GM15510 (cell line): Measurements from ENCODE around the gene LTBP4.

Experiments
- POLR2A ChIP-seq: IDR thresholded peaks from 3 replicates; pipeline ENCODE4 v1.6.1; 2011; ENCODE audit warnings: borderline replicate concordance; ENCODE audit not compliant: insufficient read length; ENCODE audit errors: extremely low read depth

LTBP4 gene

GRCh38 chr19:40621966-40622772 is 21.0 kb downstream of the LTBP4 start:
- no peak for TF ChIP-seq POLR2A

- TF ChIP-seq POLR2A: no peak
Observed at GRCh38 chr19:40622773-40623075, 21.6 kb downstream of the LTBP4 start.

GRCh38 chr19:40623403-40624251 is 22.5 kb downstream of the LTBP4 start:
- no peak for TF ChIP-seq POLR2A

- TF ChIP-seq POLR2A: no peak
Observed at GRCh38 chr19:40625406-40626120, 24.4 kb downstream of the LTBP4 start.

GRCh38 chr19:40626918-40627317 is 25.7 kb downstream of the LTBP4 start:
- no peak for TF ChIP-seq POLR2A

GRCh38 chr19:40627486-40628279 is 26.5 kb downstream of the LTBP4 start:
- TF ChIP-seq POLR2A: no peak

- TF ChIP-seq POLR2A: no peak
Observed at GRCh38 chr19:40629346-40629745, 28.2 kb downstream of the LTBP4 start.

- TF ChIP-seq POLR2A: no peak
Observed at GRCh38 chr19:40630571-40631160, 29.5 kb downstream of the LTBP4 start.

- no peak for TF ChIP-seq POLR2A
Observed at GRCh38 chr19:40632311-40633036, 31.3 kb downstream of the LTBP4 start.

- no peak for TF ChIP-seq POLR2A
Observed at GRCh38 chr19:40633207-40633606, 32.0 kb downstream of the LTBP4 start.

GRCh38 chr19:40638327-40638726 is 37.2 kb downstream of the LTBP4 start:
- no peak for TF ChIP-seq POLR2A

GRCh38 chr19:40639638-40639982 is 38.4 kb downstream of the LTBP4 start:
- no peak for TF ChIP-seq POLR2A

- no peak for TF ChIP-seq POLR2A
Observed at GRCh38 chr19:40640744-40641143, 39.6 kb downstream of the LTBP4 start.

- TF ChIP-seq POLR2A: no peak
Observed at GRCh38 chr19:40641281-40641680, 40.1 kb downstream of the LTBP4 start.

GRCh38 chr19:40642051-40642706 is 41.0 kb downstream of the LTBP4 start:
- no peak for TF ChIP-seq POLR2A
